ENCODE measurements around the gene C10orf67.

- TF ChIP-seq POLR2A (IDR thresholded peaks at IDR 0.05; ENCODE audit: extremely low read depth, insufficient read length) (no peak), MAX (IDR thresholded peaks at IDR 0.05; ENCODE audit: low read depth, low read length) (no peak)
- TF ChIP-seq, protein P1, sequence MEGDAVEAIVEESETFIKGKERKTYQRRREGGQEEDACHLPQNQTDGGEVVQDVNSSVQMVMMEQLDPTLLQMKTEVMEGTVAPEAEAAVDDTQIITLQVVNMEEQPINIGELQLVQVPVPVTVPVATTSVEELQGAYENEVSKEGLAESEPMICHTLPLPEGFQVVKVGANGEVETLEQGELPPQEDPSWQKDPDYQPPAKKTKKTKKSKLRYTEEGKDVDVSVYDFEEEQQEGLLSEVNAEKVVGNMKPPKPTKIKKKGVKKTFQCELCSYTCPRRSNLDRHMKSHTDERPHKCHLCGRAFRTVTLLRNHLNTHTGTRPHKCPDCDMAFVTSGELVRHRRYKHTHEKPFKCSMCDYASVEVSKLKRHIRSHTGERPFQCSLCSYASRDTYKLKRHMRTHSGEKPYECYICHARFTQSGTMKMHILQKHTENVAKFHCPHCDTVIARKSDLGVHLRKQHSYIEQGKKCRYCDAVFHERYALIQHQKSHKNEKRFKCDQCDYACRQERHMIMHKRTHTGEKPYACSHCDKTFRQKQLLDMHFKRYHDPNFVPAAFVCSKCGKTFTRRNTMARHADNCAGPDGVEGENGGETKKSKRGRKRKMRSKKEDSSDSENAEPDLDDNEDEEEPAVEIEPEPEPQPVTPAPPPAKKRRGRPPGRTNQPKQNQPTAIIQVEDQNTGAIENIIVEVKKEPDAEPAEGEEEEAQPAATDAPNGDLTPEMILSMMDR (IDR thresholded peaks at IDR 0.05; ENCODE audit: low read depth, low read length), result no peak
These were observed 26.5 kb upstream of the C10orf67 start for GRCh38 chr10:23371073-23371472.

All from NB4 (cell line).